SK-N-SH (cell line): ENCODE measurements around the gene ARID3A. TPM values are rescaled to one million over a fixed set of nuclear protein-coding genes. Genes with fewer than 3 reads are reported as not detected.

ENCODE experiments used
- CTCF ChIA-PET: fragments of 300-600, 350-600 bp; formaldehyde crosslinking; extraction: SDS; loops from one replicate; lab custom pipeline; 2021; lab: Yijun Ruan, JAX
- POLR2A ChIA-PET: fragments of 350-600 bp; sonication (Branson Sonifier 250); formaldehyde crosslinking; extraction: SDS; loops from one replicate; lab custom pipeline; 2020; ENCODE audit warnings: antibody characterized with exemption, inconsistent platforms; lab: Yijun Ruan, JAX
- DNase-seq: peaks from one replicate; pipeline ENCODE4 v3.0.0; 2012
- H2AFZ ChIP-seq: fragments of 200-600 bp; sonication (generic); 2 replicates; pipeline ENCODE4 v1.8.1; 2016; ENCODE audit warnings: antibody characterized with exemption, mild to moderate bottlenecking, low read depth
- H3F3A ChIP-seq: fragments of 200-600 bp; sonication (generic); replicated peaks from 2 replicates; pipeline ENCODE3; 2016; ENCODE audit warnings: antibody characterized with exemption, mild to moderate bottlenecking; ENCODE audit not compliant: insufficient read depth
- H3K27ac ChIP-seq, 2 experiments: fragments of 200-500 bp in 1 of 2; fragments of 200-600 bp in 1 of 2; sonication (Bioruptor generic) in 1 of 2; sonication (generic), shearing (Covaris generic) in 1 of 2; 2 replicates each; pipeline versions ENCODE4 v1.5.1 to v1.6.1; 2014 to 2016; ENCODE audit warnings: low read depth in 2 of 2, inconsistent platforms in 1 of 2, low read length in 1 of 2, mild to moderate bottlenecking in 1 of 2, mixed read lengths in 1 of 2
- H3K27me3 ChIP-seq: fragments of 200-600 bp; sonication (generic), shearing (Covaris generic); 2 replicates; pipeline ENCODE4 v1.6.1; 2016; ENCODE audit warnings: mixed run types; ENCODE audit not compliant: insufficient read depth
- H3K36me3 ChIP-seq, 2 experiments: fragments of 200-500 bp in 1 of 2; fragments of 200-600 bp in 1 of 2; sonication (Bioruptor generic) in 1 of 2; sonication (generic) in 1 of 2; replicated peaks in 1 of 2; 2 replicates each; pipeline versions ENCODE3 to v1.5.1; 2014 to 2016; ENCODE audit warnings: low read length in 1 of 2, mild to moderate bottlenecking in 1 of 2; ENCODE audit not compliant: insufficient read depth in 2 of 2, control insufficient read depth in 1 of 2
- H3K4me1 ChIP-seq, 2 experiments: fragments of 200-500 bp in 1 of 2; fragments of 200-600 bp in 1 of 2; sonication (Bioruptor generic) in 1 of 2; sonication (generic), shearing (Covaris generic) in 1 of 2; 2 replicates each; pipeline versions ENCODE4 v1.5.1 to v1.6.1; 2014 to 2016; ENCODE audit warnings: low read depth in 1 of 2, low read length in 1 of 2, mixed run types in 1 of 2; ENCODE audit not compliant: insufficient read depth in 2 of 2, control insufficient read depth in 1 of 2
- H3K4me2 ChIP-seq: fragments of 200-600 bp; sonication (generic), shearing (Covaris generic); 2 replicates; pipeline ENCODE4 v1.6.1; 2017; ENCODE audit warnings: mixed run types
- H3K4me3 ChIP-seq, 2 experiments: fragments of 200-500 bp in 1 of 2; fragments of 200-600 bp in 1 of 2; sonication (Bioruptor generic) in 1 of 2; sonication (generic), shearing (Covaris generic) in 1 of 2; 2 replicates each; pipeline versions ENCODE4 v1.5.1 to v1.8.1; 2014 to 2016; ENCODE audit warnings: low read depth in 2 of 2, inconsistent platforms in 1 of 2, low read length in 1 of 2, mild to moderate bottlenecking in 1 of 2, mixed read lengths in 1 of 2, moderate library complexity in 1 of 2
- H3K79me2 ChIP-seq: fragments of 200-600 bp; sonication (generic); 2 replicates; pipeline ENCODE4 v1.8.1; 2017; ENCODE audit warnings: mild to moderate bottlenecking; ENCODE audit not compliant: insufficient read depth
- H3K9ac ChIP-seq: fragments of 200-600 bp; sonication (generic); 2 replicates; pipeline ENCODE4 v1.6.1; 2017; ENCODE audit warnings: mixed run types
- H3K9me2 ChIP-seq: fragments of 200-600 bp; sonication (generic); 2 replicates; pipeline ENCODE4 v1.6.1; 2017; ENCODE audit warnings: mixed run types
- H3K9me3 ChIP-seq: fragments of 200-600 bp; sonication (generic); 2 replicates; pipeline ENCODE4 v1.6.1; 2017; ENCODE audit warnings: mixed run types, mild to moderate bottlenecking, moderate library complexity
- H4K20me1 ChIP-seq: fragments of 200-600 bp; sonication (generic); 2 replicates; pipeline ENCODE4 v1.6.1; 2017; ENCODE audit warnings: mild to moderate bottlenecking, mixed run types; ENCODE audit not compliant: insufficient read depth
- CTCF ChIP-seq: fragments of 200-600 bp; sonication (generic); IDR thresholded peaks from 2 replicates; pipeline ENCODE4 v1.6.1; 2017; ENCODE audit warnings: antibody characterized with exemption, mild to moderate bottlenecking, moderate library complexity
- EZH2phosphoT487 ChIP-seq: fragments of 200-600 bp; sonication (generic); IDR thresholded peaks from 2 replicates; pipeline ENCODE4 v1.6.1; 2017; ENCODE audit warnings: low read depth, mixed run types, mild to moderate bottlenecking, antibody characterized with exemption, moderate library complexity, borderline replicate concordance
- FOSL2 ChIP-seq: IDR thresholded peaks from 2 replicates; pipeline ENCODE4 v1.4.0; 2012; ENCODE audit warnings: low read depth, mild to moderate bottlenecking, moderate library complexity, borderline replicate concordance
- FOXJ3 ChIP-seq: sonication (generic); formaldehyde crosslinking; IDR thresholded peaks from 2 replicates; pipeline ENCODE4 v1.5.1; 2020; ENCODE audit warnings: mild to moderate bottlenecking, missing genetic modification reagents
- FOXM1 ChIP-seq: IDR thresholded peaks from 2 replicates; pipeline ENCODE4 v1.4.0; 2012; ENCODE audit warnings: low read depth, mild to moderate bottlenecking
- GABPA ChIP-seq: IDR thresholded peaks from 2 replicates; pipeline ENCODE4 v1.4.0; 2012; ENCODE audit warnings: low read depth, mild to moderate bottlenecking
- GATA2 ChIP-seq: sonication (generic); formaldehyde crosslinking; IDR thresholded peaks from 2 replicates; pipeline ENCODE4 v1.5.0; 2020; ENCODE audit warnings: mild to moderate bottlenecking, missing genetic modification reagents
- JUND ChIP-seq: IDR thresholded peaks from 2 replicates; pipeline ENCODE4 v1.4.0; 2012
- MAX ChIP-seq: IDR thresholded peaks from 2 replicates; pipeline ENCODE4 v1.4.0; 2012; ENCODE audit warnings: low read depth
- MXI1 ChIP-seq: IDR thresholded peaks from 2 replicates; pipeline ENCODE4 v1.6.1; 2012; ENCODE audit warnings: mild to moderate bottlenecking, low read depth, low read length, improper control_type of control experiment
- NRF1 ChIP-seq: IDR thresholded peaks from 2 replicates; pipeline ENCODE4 v1.6.1; 2012; ENCODE audit warnings: low read depth, mild to moderate bottlenecking, low read length
- POLR2AphosphoS5 ChIP-seq: IDR thresholded peaks from 2 replicates; pipeline ENCODE4 v1.6.1; 2012; ENCODE audit warnings: low read depth, low read length
- RCOR1 ChIP-seq: fragments of 150-350 bp; IDR thresholded peaks from 2 replicates; pipeline ENCODE4 v1.6.1; 2017; ENCODE audit warnings: antibody characterized with exemption, low read length
- RFX5 ChIP-seq: IDR thresholded peaks from 2 replicates; pipeline ENCODE4 v1.6.1; 2012; ENCODE audit warnings: mild to moderate bottlenecking, improper control_type of control experiment, low read length
- WGBS: methylation state at CpG from one replicate; pipeline ENCODE4 v1.1.6; 2017; ENCODE audit warnings: low lambda C conversion rate; 5-methylcytosine and 5-hydroxymethylcytosine counted together
- polyA plus RNA-seq, 3 experiments: library from polyadenylated mRNA; depleted of rRNA; stranded (reverse); fragments of >200 nt; gene quantifications; 2 replicates each; pipeline ENCODE4 v1.2.3, GENCODE V29; 2012
- TF ChIP-seq, protein P1 (sequence below): fragments of 150-350 bp; IDR thresholded peaks from 2 replicates; pipeline ENCODE4 v1.6.1; 2017; ENCODE audit warnings: antibody characterized with exemption, low read length, low read depth, borderline replicate concordance
- TF ChIP-seq, protein P2 (sequence below): IDR thresholded peaks from 2 replicates; pipeline ENCODE4 v1.4.0; 2012; ENCODE audit warnings: low read depth, borderline replicate concordance

ARID3A gene
- polyA plus RNA-seq, 1 of the 3 experiments (the other 2 are of a cell fraction): 8.6 TPM

GRCh38 chr19:979318-979741 lies 53.5 kb downstream of the ARID3A start (continued):
- TF ChIP-seq, protein P1, sequence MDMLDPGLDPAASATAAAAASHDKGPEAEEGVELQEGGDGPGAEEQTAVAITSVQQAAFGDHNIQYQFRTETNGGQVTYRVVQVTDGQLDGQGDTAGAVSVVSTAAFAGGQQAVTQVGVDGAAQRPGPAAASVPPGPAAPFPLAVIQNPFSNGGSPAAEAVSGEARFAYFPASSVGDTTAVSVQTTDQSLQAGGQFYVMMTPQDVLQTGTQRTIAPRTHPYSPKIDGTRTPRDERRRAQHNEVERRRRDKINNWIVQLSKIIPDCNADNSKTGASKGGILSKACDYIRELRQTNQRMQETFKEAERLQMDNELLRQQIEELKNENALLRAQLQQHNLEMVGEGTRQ: no peak
- TF ChIP-seq, protein P2, sequence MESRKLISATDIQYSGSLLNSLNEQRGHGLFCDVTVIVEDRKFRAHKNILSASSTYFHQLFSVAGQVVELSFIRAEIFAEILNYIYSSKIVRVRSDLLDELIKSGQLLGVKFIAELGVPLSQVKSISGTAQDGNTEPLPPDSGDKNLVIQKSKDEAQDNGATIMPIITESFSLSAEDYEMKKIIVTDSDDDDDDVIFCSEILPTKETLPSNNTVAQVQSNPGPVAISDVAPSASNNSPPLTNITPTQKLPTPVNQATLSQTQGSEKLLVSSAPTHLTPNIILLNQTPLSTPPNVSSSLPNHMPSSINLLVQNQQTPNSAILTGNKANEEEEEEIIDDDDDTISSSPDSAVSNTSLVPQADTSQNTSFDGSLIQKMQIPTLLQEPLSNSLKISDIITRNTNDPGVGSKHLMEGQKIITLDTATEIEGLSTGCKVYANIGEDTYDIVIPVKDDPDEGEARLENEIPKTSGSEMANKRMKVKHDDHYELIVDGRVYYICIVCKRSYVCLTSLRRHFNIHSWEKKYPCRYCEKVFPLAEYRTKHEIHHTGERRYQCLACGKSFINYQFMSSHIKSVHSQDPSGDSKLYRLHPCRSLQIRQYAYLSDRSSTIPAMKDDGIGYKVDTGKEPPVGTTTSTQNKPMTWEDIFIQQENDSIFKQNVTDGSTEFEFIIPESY: no peak
- no peak for TF ChIP-seq RFX5
- no peak for TF ChIP-seq FOSL2
- TF ChIP-seq RCOR1: no peak
- TF ChIP-seq FOXJ3: no peak
- TF ChIP-seq CTCF: no peak

GRCh38 chr19:980133-980998 lies 54.5 kb downstream of the ARID3A start:
- Histone ChIP-seq H4K20me1 (no peaks in the 10 kb centered on the region), H3K9me3 (no peaks in the 10 kb centered on the region), H3K9ac (no peak overlapping the region), H3F3A (peaks cover 10% of the 10 kb centered on the region), H3K27ac (no peak overlapping the region), H3K4me1 (peaks cover 0 to 14% of the 10 kb centered on the region in 2 experiments; a peak in 2 of 4 replicates), H3K9me2 (no peaks in the 10 kb centered on the region), H3K79me2 (peaks cover 8% of the 10 kb centered on the region; the same call in 1 of the 2 replicates), H3K36me3 (no peaks in the 10 kb centered on the region), H3K27me3 (no peaks in the 10 kb centered on the region), H3K4me2 (no peak overlapping the region), H3K4me3 (no peak overlapping the region), H2AFZ (no peak overlapping the region)
- no peak for DNase-seq
- 82% methylated on average over 14 of the region's 32 CpGs for WGBS
- ChIA-PET CTCF (interaction anchor here (2.1 to 10.7 kb wide), 3 partner anchors 10 to 117 kb away, joined by 7 to 161 read pairs (median 30); partner anchors contain the start of gene KISS1R), POLR2A (no interaction called here)
- TF ChIP-seq, protein P2: no peak
- TF ChIP-seq MXI1 (no peak), GATA2 (CRISPR knock-in tag) (no peak), NRF1 (no peak), FOXJ3 (no peak), FOSL2 (no peak), POLR2AphosphoS5 (no peak), MAX (no peak), GABPA (no peak), CTCF (no peak), FOXM1 (no peak), EZH2phosphoT487 (no peak), JUND (no peak)
